ENCODE measurements around the gene CLCN2. TPM values are rescaled to one million over a fixed set of nuclear protein-coding genes. Genes with fewer than 3 reads are reported as not detected.

Gene CLCN2
- total and polyA plus RNA-seq, 10 donors = 1.6 to 6.4 (median 3.7) TPM

- TF ChIP-seq POLR2AphosphoS5 (IDR thresholded peaks at IDR 0.05) = peak in 2 of 3 donors; percentile 7 to 30
- TF ChIP-seq POLR2A (IDR thresholded peaks at IDR 0.05) = no peak
- TF ChIP-seq, protein P1, sequence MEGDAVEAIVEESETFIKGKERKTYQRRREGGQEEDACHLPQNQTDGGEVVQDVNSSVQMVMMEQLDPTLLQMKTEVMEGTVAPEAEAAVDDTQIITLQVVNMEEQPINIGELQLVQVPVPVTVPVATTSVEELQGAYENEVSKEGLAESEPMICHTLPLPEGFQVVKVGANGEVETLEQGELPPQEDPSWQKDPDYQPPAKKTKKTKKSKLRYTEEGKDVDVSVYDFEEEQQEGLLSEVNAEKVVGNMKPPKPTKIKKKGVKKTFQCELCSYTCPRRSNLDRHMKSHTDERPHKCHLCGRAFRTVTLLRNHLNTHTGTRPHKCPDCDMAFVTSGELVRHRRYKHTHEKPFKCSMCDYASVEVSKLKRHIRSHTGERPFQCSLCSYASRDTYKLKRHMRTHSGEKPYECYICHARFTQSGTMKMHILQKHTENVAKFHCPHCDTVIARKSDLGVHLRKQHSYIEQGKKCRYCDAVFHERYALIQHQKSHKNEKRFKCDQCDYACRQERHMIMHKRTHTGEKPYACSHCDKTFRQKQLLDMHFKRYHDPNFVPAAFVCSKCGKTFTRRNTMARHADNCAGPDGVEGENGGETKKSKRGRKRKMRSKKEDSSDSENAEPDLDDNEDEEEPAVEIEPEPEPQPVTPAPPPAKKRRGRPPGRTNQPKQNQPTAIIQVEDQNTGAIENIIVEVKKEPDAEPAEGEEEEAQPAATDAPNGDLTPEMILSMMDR (IDR thresholded peaks at IDR 0.05 in 8 of 11, conservative IDR thresholded peaks at IDR 0.05 in 3 of 11) = no peak
- H3K9me3 ChIP-seq = no peaks in the 10 kb centered on the region
- H3K27ac ChIP-seq = peak overlapping the region in 3 of 8 donors; percentile 17 to 56 (median 33)
- no peak overlapping the region for H3K4me3 ChIP-seq
- H3K36me3 ChIP-seq = peaks cover 11 to 80% (median 78%) of the 10 kb centered on the region in 6 donors
- 67 to 81% (median 71%) methylated on average over 10 of the region's 10 CpGs for WGBS, 5 donors
- intact Hi-C loops (cut with DNase I; ENCODE audit: low total_unique reads) = no loop called here
- DNase-seq = no peak
- peaks cover 8 to 58% (median 31%) of the 10 kb centered on the region in 6 donors for H3K4me1 ChIP-seq
- no peaks in the 10 kb centered on the region for H3K27me3 ChIP-seq (replicated peaks in 1 of 7)
Measured at GRCh38 chr3:184332370-184333090, 28.9 kb downstream of the CLCN2 start.

- Histone ChIP-seq H3K4me1 (peaks cover 0 to 19% (median 8%) of the 10 kb centered on the region in 6 donors), H3K36me3 (peaks cover 11 to 100% (median 100%) of the 10 kb centered on the region in 6 donors), H3K4me3 (no peak overlapping the region), H3K27ac (no peak overlapping the region), H3K9me3 (no peaks in the 10 kb centered on the region), H3K27me3 (replicated peaks in 1 of 7) (no peaks in the 10 kb centered on the region)
- TF ChIP-seq POLR2AphosphoS5 (IDR thresholded peaks at IDR 0.05) (no peak), POLR2A (IDR thresholded peaks at IDR 0.05) (no peak)
- TF ChIP-seq, protein P1 (IDR thresholded peaks at IDR 0.05 in 8 of 11, conservative IDR thresholded peaks at IDR 0.05 in 3 of 11) = no peak
- no peak for DNase-seq
- 46 to 77% (median 60%) methylated on average over 3 of the region's 3 CpGs for WGBS, 5 donors
- intact Hi-C loops (cut with DNase I; ENCODE audit: low total_unique reads) = no loop called here
Measured at GRCh38 chr3:184328516-184328915, 32.9 kb downstream of the CLCN2 start.

GRCh38 chr3:184327171-184327570, 34.2 kb downstream of the CLCN2 start:
- 93 to 97% (median 95%) methylated on average over 21 of the region's 21 CpGs for WGBS, 5 donors
- Histone ChIP-seq H3K27me3 (replicated peaks in 1 of 7) (no peaks in the 10 kb centered on the region), H3K4me3 (no peak overlapping the region), H3K27ac (no peak overlapping the region), H3K36me3 (peaks cover 8 to 100% (median 100%) of the 10 kb centered on the region in 6 donors), H3K9me3 (no peaks in the 10 kb centered on the region), H3K4me1 (peaks cover 0 to 16% (median 7%) of the 10 kb centered on the region in 6 donors)
- no peak for DNase-seq
- intact Hi-C loops (cut with DNase I; ENCODE audit: low total_unique reads) = no loop called here
- TF ChIP-seq POLR2AphosphoS5 (IDR thresholded peaks at IDR 0.05) (peak in 2 of 3 donors; percentile 25 to 65), POLR2A (IDR thresholded peaks at IDR 0.05) (no peak)
- TF ChIP-seq, protein P1 (IDR thresholded peaks at IDR 0.05 in 8 of 11, conservative IDR thresholded peaks at IDR 0.05 in 3 of 11) = no peak

DNA sequence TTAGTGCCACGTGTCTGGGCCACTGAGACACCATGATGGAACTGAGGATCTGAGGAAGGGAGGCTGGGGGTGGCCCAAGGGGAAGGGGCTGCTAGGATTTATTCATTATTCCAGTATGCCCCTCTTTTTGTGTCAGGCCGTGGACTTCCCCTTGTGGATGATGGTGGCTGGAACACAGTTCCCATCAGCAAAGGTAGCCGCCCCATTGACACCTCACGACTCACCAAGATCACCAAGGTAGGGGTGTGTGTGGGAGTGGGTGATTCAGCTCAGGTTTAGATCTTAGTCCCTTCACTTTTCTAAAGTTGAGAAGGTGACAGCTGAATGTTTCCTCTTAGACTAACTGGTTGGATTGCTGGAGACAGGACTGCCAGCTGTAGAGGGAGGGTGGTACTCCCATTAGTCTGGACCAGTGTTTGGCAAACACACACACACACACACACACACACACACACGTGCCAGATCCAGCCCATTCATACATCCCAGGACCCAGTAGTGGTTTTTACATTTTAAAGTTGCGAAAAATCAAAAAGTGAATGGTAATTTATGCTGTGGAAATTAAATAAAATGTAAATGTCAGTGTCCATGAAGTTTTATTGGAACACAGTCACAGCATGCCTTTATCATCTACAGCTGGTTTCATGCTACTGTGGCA, 35.6 kb downstream of the CLCN2 start:
- no peak for DNase-seq
- WGBS, 5 donors = 81 to 89% (median 84%) methylated on average over 6 of the region's 6 CpGs
- Histone ChIP-seq H3K4me3 (no peak overlapping the region), H3K9me3 (no peaks in the 10 kb centered on the region), H3K36me3 (peaks cover 12 to 100% (median 100%) of the 10 kb centered on the region in 6 donors), H3K27ac (no peak overlapping the region), H3K4me1 (peaks cover 0 to 19% (median 9%) of the 10 kb centered on the region in 6 donors), H3K27me3 (replicated peaks in 1 of 7) (no peaks in the 10 kb centered on the region)
- intact Hi-C loops (cut with DNase I; ENCODE audit: low total_unique reads) = no loop called here
- TF ChIP-seq POLR2AphosphoS5 (IDR thresholded peaks at IDR 0.05) (peak in 1 of 3 donors; percentile 0), POLR2A (IDR thresholded peaks at IDR 0.05) (no peak)

Measured in spleen (tissue), 11 donors.